Suppressor macrophage treated with lipopolysaccharide for 4 hours (primary cell): Measurements from ENCODE around the gene C14orf132.

Experiments used
- DNase-seq: peaks from one replicate; pipeline ENCODE4 v3.0.0-alpha.2; 2020

C14orf132 gene

GRCh38 chr14:96040828-96041371 is 1.7 kb downstream of the C14orf132 start:
- DNase-seq = no peak

DNA sequence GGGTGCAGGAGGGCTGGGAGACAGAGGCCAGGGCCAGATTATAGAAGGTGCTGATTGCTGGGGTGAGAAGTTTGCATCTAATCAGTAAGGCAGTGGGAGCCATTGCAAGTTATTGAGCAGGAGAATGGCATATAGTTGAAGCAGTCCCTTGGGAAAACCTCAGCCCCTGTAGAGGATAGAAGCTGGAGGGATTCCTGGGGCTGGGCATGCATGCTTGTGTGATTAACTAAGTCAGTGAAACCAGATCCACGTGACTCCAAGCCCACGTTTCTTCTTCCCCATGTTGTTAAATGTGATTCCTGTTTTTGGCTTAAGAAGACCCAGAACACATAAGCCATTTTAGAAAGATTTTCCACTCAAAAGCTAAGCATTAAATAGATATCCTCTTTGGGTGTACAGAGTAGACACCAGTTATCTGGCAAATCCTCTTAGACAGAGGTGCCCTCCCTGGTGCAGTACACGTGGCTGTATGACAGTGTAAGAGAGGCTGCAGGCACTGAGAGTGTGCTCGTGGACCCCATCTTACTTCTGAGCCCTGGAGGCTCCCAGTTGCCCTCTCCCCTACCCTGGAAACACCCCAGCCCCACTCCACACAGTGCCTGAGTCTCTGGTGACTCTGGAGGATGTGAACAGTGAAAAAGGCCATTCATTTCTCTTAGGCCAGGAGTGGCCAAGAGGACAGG is 3.2 kb downstream of the C14orf132 start:
- DNase-seq = no peak

GRCh38 chr14:96046630-96047029 is 7.5 kb downstream of the C14orf132 start:
- DNase-seq = no peak

- DNase-seq = no peak
Measured at GRCh38 chr14:96047101-96047500, 7.9 kb downstream of the C14orf132 start.

- no peak for DNase-seq
Measured at GRCh38 chr14:96049932-96050331, 10.8 kb downstream of the C14orf132 start.

- DNase-seq = no peak
Measured at GRCh38 chr14:96050482-96050881, 11.3 kb downstream of the C14orf132 start.

- DNase-seq = no peak
Measured at GRCh38 chr14:96051231-96051630, 12.1 kb downstream of the C14orf132 start.

- DNase-seq = no peak
Measured at GRCh38 chr14:96051642-96052540, 12.7 kb downstream of the C14orf132 start.

DNA sequence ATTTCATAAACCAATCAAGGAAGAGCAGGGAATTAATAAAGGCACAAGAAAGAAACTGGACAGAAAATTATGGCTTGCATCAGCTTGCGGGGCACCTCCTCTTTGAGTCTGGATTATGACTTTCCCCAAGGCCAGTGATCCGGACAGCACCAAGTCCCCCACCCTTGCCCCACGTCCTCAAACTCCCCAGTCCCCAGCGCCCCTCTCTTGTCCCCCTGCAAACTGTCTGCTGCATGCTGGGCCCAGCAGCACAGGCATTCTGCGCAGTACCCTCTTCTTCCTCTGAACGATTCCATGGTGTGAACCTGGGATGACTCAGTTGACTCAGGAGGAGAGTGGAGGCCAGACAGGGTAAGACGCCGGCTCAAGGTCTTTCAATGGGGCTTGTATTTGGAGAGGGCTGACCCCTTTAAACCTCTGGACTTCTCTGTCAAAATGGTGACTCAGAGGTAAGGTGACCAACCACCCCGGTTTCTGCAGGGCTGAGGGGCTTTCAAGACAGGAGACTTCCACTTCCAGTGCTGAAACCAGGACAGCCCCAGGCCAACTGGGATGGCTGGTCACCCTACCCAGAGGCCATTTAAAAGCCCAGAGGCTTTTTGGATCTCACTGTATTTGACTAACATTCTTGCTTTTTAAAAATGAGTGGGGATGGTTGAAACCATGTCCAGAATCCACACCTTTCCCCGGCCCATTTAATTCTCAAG is 13.5 kb downstream of the C14orf132 start:
- no peak for DNase-seq

GRCh38 chr14:96053248-96053599 is 14.1 kb downstream of the C14orf132 start:
- DNase-seq = no peak

GRCh38 chr14:96053600-96054381 is 14.6 kb downstream of the C14orf132 start:
- no peak for DNase-seq

- DNase-seq = no peak
Measured at GRCh38 chr14:96054661-96055060, 15.5 kb downstream of the C14orf132 start.

DNA sequence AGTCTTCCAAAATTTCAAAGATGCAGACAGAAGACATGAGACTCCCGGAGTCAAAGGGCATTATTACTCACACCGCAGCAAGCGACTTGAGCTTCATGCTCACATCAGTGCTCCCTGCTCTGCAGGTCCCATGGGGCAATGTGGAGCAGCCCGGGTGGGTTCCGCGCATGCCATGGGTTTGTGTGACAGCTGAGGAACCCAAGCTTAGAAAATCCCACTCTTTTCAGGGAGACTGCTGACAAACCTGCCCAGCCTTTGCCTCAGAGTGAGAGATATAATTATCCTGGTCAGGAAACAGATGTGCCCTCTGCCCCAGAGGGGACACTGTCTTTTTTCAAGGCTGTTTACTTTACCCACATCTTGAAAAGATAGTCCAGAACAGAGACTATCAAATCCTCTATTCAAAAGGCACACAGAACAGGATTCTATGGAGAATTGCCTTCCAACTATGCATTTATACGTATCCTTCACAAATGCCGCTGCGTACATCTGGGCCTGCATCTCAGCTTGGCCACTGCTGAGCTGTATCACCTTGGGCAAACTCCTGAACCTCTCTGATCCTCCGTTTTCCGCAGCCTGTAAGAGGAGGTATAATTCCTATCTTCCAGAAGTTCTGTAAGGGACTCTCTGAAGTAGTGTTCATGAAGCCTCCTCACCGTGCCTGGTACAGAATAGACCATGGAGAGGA is 16.0 kb downstream of the C14orf132 start:
- no peak for DNase-seq

GRCh38 chr14:96055753-96056508 is 16.8 kb downstream of the C14orf132 start:
- DNase-seq = no peak

DNA sequence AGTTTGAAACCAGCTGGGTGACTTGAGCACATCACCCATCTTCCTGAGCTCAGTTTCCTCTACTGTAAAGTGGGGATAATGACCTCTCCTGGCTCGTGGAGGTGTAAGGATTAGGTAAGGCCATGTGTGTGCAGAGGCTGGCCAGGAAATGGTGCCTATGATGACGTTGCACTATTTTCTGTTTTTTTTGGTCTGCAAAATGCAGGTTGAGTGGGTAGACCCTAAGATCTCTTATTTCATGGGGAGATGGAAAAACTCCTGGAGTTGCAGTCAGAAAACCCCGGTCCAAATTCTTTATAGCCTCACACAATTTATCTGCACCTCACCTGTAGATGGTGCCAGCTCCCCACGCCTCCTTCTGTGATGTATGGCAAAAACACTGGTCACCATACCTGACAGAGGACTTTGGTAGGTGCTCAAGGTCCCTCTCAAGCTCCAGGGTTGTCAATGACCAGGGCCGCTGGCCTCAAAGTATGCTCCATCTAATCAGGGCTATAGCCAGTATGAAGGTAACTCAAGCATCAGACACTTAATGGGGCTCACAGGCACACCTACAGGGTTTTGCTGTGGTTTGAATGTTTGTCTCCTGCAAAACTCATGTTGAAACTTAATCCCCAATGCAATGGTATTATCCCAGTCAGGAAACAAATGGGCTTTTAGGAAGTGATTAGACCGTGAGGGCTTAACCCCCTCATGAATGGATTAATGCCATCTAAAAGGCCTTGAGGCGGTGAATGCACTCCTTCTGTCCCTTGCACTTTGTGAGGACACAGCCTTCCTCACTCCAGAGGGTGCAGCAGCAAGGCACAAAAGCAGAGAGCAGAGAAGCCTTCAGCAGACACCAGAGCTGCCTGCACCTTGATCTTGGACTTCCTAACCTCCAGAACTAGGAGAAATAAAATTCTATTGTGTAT is 17.6 kb downstream of the C14orf132 start:
- DNase-seq = no peak

GRCh38 chr14:96057738-96058137 is 18.6 kb downstream of the C14orf132 start:
- no peak for DNase-seq

- DNase-seq = no peak
Measured at GRCh38 chr14:96058576-96059200, 19.5 kb downstream of the C14orf132 start.

DNA sequence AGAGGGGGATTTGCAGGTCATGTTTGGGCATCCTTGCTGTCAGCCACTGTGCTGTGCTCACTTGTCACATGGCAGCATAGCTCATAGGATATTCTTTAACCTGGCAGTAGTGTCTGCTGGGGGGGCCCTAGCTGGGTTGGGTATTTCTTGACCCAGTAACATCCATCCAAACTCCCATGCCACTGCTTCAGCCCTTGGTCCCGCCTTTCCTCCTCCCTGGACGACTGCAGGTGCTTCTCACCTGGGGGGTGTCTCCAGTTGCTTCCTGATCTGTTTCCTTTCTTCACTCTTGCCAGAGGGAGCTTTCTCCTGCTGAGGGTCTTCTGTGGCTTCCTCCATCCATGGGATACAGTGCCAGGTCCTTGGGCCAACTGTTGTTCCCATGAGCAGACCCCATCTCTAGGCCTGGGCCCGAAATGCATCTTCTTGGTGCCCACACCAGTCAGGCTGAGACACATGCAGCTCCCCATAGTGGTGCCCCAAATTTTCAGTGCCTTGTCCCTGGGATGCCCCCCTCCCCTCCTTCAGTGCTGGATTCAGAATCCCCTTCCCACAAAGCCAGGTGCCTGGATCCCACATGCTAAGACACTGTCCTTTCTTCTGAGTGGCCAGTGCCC is 20.5 kb downstream of the C14orf132 start:
- no peak for DNase-seq
